Testis (tissue), 2 donors: Measurements from ENCODE around the gene KRTAP13-3.

Experiments
- CTCF ChIP-seq, 3 experiments: fragments of 450-650 bp in 2 of 3; fragments of 200-600 bp in 1 of 3; sonication (generic) in 1 of 3; IDR thresholded peaks; one replicate each; pipeline ENCODE4 v1.5.1; 2016 to 2019; ENCODE audit warnings: antibody characterized with exemption in 3 of 3, mild to moderate bottlenecking in 2 of 3, moderate library complexity in 1 of 3
- POLR2A ChIP-seq: fragments of 450-650 bp; IDR thresholded peaks from one replicate; pipeline ENCODE4 v1.6.1; 2017; ENCODE audit warnings: antibody characterized with exemption, mild to moderate bottlenecking, moderate library complexity

- TF ChIP-seq CTCF (IDR thresholded peaks at IDR 0.05): no peak
- TF ChIP-seq POLR2A: no peak
These were observed 21.3 kb upstream of the KRTAP13-3 start for GRCh38 chr21:30447056-30447455.
